Colonic mucosa (tissue), 4 donors: ENCODE measurements around the gene EPO. TPM values are rescaled to one million over a fixed set of nuclear protein-coding genes. Genes with fewer than 3 reads are reported as not detected.

ENCODE experiments used
- DNase-seq: peaks from one replicate; pipeline ENCODE4 v3.0.0-alpha.2; 2020
- H3K27ac ChIP-seq: fragments of 200-600 bp; one replicate; pipeline ENCODE4 v1.8.0; 2021
- H3K27me3 ChIP-seq: fragments of 200-600 bp; one replicate; pipeline ENCODE4 v1.8.0; 2021
- H3K36me3 ChIP-seq: fragments of 200-600 bp; one replicate; pipeline ENCODE4 v1.8.0; 2021
- H3K4me1 ChIP-seq: fragments of 200-600 bp; one replicate; pipeline ENCODE4 v1.8.0; 2021; ENCODE audit warnings: mild to moderate bottlenecking
- H3K4me3 ChIP-seq: fragments of 200-600 bp; one replicate; pipeline ENCODE4 v1.8.0; 2021
- H3K9ac ChIP-seq, 2 donors: one replicate each; pipeline ENCODE4 v1.7.0; 2013; ENCODE audit warnings: control low read depth in 2 of 2, low read depth in 2 of 2, low read length in 2 of 2
- H3K9me3 ChIP-seq: fragments of 200-600 bp; one replicate; pipeline ENCODE4 v1.8.0; 2021
- intact Hi-C: fragments of 100-400 bp; cut with DNase I; formaldehyde crosslinking; loops from one replicate; pipeline ENCODE4 v1.14.1; 2022
- total RNA-seq, 2 donors: library from RNA; stranded (reverse); fragmentation: NEBNext Ultra II Directional in 1 of 2; extraction: Animal tissue kit (Norgen Biotek cat#: 25700) in 1 of 2; gene quantifications; one replicate each; pipeline ENCODE4 v1.2.1, GENCODE V29; 2021
- TF ChIP-seq, protein P1 (sequence below): fragments of 200-600 bp; IDR thresholded peaks from one replicate; pipeline ENCODE4 v1.8.0; 2022; ENCODE audit warnings: antibody characterized with exemption, mild to moderate bottlenecking
- donor health status: healthy.
- donor health status: DM: no; HTN: no; CAD: no.
- donor health status: DM: no; HTN: no; CAD: no.

Gene EPO
- total RNA-seq, 2 donors from 2014 or later = not detected

DNA sequence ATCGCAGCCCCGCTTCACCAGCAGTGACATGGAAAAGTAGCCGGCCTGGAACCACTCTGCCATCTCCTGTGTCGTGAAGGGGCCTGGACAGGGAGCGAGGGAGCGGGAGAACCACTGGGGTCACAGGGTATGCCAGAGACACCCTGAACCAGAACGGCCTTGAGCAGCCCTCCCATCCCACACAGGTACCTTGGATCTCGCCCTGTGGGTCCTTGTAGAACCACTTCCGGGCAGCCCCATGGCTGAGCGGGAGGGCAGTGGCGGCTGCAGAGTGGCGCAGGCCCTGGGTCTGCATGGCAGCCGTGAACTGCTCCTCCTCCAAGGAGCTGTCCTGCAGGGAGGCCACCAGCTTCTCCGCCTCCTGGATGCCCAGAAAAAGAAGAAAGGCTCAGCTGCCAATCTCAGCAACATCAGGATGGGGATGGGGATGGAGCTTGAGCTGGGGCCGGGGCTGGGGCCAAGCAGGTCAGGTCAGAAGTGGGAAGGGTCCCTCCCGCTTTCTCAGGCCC is 35.7 kb upstream of the EPO start:
- DNase-seq = no peak
- TF ChIP-seq, protein P1, sequence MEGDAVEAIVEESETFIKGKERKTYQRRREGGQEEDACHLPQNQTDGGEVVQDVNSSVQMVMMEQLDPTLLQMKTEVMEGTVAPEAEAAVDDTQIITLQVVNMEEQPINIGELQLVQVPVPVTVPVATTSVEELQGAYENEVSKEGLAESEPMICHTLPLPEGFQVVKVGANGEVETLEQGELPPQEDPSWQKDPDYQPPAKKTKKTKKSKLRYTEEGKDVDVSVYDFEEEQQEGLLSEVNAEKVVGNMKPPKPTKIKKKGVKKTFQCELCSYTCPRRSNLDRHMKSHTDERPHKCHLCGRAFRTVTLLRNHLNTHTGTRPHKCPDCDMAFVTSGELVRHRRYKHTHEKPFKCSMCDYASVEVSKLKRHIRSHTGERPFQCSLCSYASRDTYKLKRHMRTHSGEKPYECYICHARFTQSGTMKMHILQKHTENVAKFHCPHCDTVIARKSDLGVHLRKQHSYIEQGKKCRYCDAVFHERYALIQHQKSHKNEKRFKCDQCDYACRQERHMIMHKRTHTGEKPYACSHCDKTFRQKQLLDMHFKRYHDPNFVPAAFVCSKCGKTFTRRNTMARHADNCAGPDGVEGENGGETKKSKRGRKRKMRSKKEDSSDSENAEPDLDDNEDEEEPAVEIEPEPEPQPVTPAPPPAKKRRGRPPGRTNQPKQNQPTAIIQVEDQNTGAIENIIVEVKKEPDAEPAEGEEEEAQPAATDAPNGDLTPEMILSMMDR = no peak
- H3K9ac ChIP-seq = no peak overlapping the region
- intact Hi-C loops = no loop called here
- H3K4me1 ChIP-seq = no peaks in the 10 kb centered on the region
- no peak overlapping the region for H3K4me3 ChIP-seq
- no peaks in the 10 kb centered on the region for H3K27me3 ChIP-seq
- H3K9me3 ChIP-seq = no peaks in the 10 kb centered on the region
- H3K27ac ChIP-seq = no peak overlapping the region
- H3K36me3 ChIP-seq = peaks cover 19% of the 10 kb centered on the region

DNA sequence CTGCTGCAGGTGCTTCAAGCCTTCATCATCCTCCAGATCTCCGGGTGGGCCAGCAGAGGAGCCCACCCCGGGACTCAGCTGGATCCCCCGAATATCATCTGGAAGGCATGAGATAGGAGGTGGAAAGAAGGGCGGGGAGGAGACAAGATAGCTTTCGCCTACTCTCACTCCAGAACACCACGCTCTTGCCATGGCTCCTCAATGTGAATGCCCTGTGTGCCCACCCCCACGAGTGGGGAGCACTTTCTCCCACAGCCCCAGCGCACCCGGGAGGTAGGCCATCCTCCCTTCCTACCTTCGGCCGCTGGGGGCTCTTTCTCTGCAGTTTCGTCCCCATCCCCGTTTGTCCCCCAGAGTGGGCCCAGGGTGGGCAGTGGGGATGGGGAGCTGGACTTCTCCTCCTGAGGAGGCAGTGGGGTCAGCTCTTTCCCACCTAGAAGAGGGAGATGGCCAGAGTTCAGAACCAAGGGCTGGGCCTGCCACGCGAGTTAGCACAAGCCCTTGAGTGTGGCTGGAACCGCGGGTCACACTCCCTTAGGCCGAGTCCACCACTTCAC is 35.1 kb upstream of the EPO start:
- Histone ChIP-seq H3K9me3 (no peaks in the 10 kb centered on the region), H3K27ac (no peak overlapping the region), H3K4me3 (no peak overlapping the region), H3K36me3 (peaks cover 19% of the 10 kb centered on the region), H3K27me3 (no peaks in the 10 kb centered on the region), H3K4me1 (no peaks in the 10 kb centered on the region), H3K9ac (no peak overlapping the region)
- no peak for DNase-seq
- TF ChIP-seq, protein P1 = no peak
- intact Hi-C loops = no loop called here

DNA sequence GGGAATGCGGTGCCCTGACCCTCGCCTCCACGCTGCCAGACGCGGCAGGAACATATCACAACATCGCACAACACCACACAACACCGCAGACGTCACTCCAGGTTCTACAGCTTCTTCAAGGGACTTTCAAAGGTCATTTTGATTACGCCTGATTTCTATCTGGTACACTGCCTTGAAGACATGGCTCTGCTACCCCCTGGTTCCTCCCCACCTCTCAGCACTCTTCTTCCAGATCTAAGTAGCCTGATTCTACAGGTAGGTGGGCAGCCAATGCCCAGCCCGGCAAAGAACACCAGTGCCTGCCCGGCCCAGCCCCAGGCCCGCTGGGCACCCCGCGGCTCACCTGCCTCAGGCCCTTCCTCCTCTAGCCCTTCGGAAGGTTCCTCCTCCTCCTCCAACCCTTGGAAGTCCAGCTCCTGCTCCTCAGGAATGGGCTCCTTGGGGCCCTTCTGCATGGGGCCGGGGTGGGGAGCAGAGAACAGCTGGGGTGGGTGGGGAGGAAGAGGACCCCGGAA is 34.6 kb upstream of the EPO start:
- H3K27me3 ChIP-seq = no peaks in the 10 kb centered on the region
- no peak for DNase-seq
- no peak overlapping the region for H3K27ac ChIP-seq
- TF ChIP-seq, protein P1 = no peak
- intact Hi-C loops = no loop called here
- H3K36me3 ChIP-seq = peaks cover 19% of the 10 kb centered on the region
- no peaks in the 10 kb centered on the region for H3K4me1 ChIP-seq
- no peak overlapping the region for H3K4me3 ChIP-seq
- H3K9me3 ChIP-seq = no peaks in the 10 kb centered on the region
- no peak overlapping the region for H3K9ac ChIP-seq

DNA sequence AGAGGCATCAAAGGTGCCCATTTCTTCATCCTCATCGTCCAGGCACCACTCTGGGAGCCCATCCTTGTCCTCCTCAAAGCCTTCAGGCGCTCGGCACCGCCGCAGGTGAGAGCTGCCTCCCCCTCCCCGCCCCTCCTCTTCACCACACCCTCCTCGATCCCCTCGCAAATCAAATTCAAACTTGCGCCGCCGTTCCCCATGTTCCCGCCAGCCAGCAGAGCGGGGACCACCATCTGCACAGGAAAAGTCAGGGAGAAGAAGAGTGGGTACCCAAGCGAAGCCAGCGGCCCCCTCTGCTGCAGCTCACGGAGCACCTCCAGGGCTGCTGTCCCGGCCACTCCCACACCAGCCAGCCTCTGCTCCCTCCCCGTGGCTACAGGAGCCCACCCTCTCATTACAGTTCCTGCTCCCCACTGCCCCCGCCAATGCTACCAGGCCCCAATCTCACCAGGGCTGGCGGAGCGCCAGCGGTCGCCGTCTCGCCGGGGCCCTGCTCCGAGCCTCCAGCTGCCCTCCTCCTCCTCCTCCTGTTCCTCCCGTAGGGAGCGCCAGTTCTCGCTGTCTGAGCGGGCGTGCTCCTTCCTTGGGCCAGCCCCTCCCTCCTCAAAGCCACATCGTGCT is 34.0 kb upstream of the EPO start:
- no peaks in the 10 kb centered on the region for H3K27me3 ChIP-seq
- intact Hi-C loops = no loop called here
- TF ChIP-seq, protein P1 = no peak
- H3K27ac ChIP-seq = no peak overlapping the region
- H3K36me3 ChIP-seq = peaks cover 19% of the 10 kb centered on the region
- H3K9ac ChIP-seq = no peak overlapping the region
- H3K9me3 ChIP-seq = no peaks in the 10 kb centered on the region
- H3K4me1 ChIP-seq = peaks cover 1% of the 10 kb centered on the region
- no peak for DNase-seq
- H3K4me3 ChIP-seq = no peak overlapping the region

DNA sequence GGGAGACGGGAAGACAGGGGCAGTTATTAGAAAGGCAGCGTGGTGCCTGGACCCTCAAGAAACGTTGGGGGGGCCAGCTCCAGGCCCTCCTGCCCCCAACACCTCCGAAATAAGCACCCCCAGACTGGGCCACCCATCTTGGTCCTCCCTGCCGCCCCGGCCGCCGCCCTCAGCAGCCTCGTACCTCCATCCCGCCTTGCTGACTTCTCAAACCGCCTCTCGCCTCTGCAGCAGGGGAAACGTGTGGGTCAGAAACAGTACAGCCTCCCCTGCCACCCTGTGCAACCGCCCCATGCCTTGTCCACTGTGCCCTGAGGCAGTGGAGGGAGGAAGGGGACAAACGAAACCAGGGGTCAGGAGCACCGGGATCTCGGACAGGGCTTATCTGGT is 33.5 kb upstream of the EPO start:
- intact Hi-C loops = no loop called here
- H3K9me3 ChIP-seq = no peaks in the 10 kb centered on the region
- no peak overlapping the region for H3K9ac ChIP-seq
- peaks cover 19% of the 10 kb centered on the region for H3K36me3 ChIP-seq
- DNase-seq = no peak
- H3K4me3 ChIP-seq = no peak overlapping the region
- H3K4me1 ChIP-seq = peaks cover 6% of the 10 kb centered on the region
- TF ChIP-seq, protein P1 = no peak
- no peak overlapping the region for H3K27ac ChIP-seq
- no peaks in the 10 kb centered on the region for H3K27me3 ChIP-seq
